GM12873 (cell line): Measurements from ENCODE around the gene SLC22A1.

ENCODE experiments used
- CTCF ChIP-seq: IDR thresholded peaks from 2 replicates; pipeline ENCODE4 v1.5.1; 2012; ENCODE audit warnings: low read depth, mild to moderate bottlenecking, moderate library complexity, low read length, control low read depth; ENCODE audit not compliant: insufficient read depth; ENCODE audit errors: missing control alignments

The SLC22A1 gene

GRCh38 chr6:160088784-160089533, 32.7 kb upstream of the SLC22A1 start:
- no peak for TF ChIP-seq CTCF

- TF ChIP-seq CTCF = no peak
Observed at GRCh38 chr6:160089534-160089897, 32.1 kb upstream of the SLC22A1 start.

GRCh38 chr6:160092602-160093001, 29.0 kb upstream of the SLC22A1 start:
- no peak for TF ChIP-seq CTCF

GRCh38 chr6:160093061-160093460, 28.6 kb upstream of the SLC22A1 start:
- no peak for TF ChIP-seq CTCF

- TF ChIP-seq CTCF = no peak
Observed at GRCh38 chr6:160093946-160094345, 27.7 kb upstream of the SLC22A1 start.

GRCh38 chr6:160095146-160095845, 26.3 kb upstream of the SLC22A1 start:
- TF ChIP-seq CTCF = no peak

GRCh38 chr6:160101277-160102205, 20.1 kb upstream of the SLC22A1 start:
- no peak for TF ChIP-seq CTCF
